ENCODE results near the gene CUBN.

The CUBN gene

DNA sequence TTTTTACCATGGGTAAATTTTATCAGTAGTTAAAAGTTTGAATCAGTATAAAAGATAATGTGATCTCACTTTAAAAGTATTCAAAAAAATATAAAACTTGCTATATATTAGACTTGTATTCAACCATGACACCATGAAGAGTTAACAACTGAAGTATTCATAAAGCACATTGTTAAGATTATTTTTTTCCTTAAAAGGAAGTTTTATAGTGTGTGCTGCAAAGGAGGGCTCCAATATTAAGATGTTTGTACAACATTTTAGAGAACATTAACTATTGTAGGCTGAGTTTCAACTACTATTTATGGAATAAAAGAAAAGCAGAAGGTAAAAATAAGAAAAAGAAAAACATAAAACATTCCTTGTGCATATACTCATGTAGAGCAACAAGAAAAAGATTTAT, 24.5 kb upstream of the CUBN start:
- no peak overlapping the region for H3K27ac ChIP-seq
- TF ChIP-seq ZFX (IDR thresholded peaks at IDR 0.05; ENCODE audit: borderline replicate concordance): no peak
- TF ChIP-seq, protein P1, sequence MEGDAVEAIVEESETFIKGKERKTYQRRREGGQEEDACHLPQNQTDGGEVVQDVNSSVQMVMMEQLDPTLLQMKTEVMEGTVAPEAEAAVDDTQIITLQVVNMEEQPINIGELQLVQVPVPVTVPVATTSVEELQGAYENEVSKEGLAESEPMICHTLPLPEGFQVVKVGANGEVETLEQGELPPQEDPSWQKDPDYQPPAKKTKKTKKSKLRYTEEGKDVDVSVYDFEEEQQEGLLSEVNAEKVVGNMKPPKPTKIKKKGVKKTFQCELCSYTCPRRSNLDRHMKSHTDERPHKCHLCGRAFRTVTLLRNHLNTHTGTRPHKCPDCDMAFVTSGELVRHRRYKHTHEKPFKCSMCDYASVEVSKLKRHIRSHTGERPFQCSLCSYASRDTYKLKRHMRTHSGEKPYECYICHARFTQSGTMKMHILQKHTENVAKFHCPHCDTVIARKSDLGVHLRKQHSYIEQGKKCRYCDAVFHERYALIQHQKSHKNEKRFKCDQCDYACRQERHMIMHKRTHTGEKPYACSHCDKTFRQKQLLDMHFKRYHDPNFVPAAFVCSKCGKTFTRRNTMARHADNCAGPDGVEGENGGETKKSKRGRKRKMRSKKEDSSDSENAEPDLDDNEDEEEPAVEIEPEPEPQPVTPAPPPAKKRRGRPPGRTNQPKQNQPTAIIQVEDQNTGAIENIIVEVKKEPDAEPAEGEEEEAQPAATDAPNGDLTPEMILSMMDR (IDR thresholded peaks at IDR 0.05): no peak

DNA sequence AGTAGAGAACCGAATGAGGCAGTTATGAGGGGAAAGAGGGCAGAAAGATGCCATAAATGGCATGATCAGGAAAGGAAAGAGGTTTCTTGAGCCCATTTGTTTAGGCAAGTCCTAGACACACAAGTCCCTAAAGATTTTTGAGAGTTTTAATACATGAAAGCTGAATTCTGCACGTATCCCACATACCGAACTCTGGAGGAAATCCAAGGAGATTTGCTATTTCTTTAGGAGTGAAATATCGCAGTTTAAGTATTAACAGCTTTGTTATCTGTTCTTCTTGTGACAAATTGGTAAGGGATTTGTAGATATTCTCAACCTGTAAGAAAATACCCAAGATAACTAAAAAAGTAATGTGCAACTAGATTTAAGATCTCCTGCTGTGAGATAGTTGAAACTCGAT, 23.7 kb upstream of the CUBN start:
- TF ChIP-seq, protein P1 (IDR thresholded peaks at IDR 0.05): no peak
- TF ChIP-seq ZFX (IDR thresholded peaks at IDR 0.05; ENCODE audit: borderline replicate concordance): no peak
- no peak overlapping the region for H3K27ac ChIP-seq

DNA sequence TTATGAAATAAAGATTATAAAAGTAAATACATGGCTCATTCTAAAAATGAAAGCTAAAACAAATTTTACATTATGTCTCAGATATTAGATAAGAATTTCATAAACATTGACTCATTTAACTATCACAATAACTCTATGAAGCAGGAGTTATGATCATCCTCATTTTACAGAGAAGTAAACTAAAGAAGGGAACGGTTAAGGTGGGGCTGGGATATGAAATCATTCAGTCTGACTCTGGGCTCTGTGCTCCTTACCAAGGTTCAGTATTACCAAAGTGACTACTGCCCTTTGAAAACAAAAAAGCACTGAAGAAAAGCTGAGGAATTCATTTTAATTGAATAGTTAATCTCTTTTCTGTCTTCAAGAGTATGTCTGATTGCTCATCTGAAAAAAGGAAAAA, 22.1 kb upstream of the CUBN start:
- TF ChIP-seq ZFX (IDR thresholded peaks at IDR 0.05; ENCODE audit: borderline replicate concordance): no peak
- TF ChIP-seq, protein P1 (IDR thresholded peaks at IDR 0.05): no peak
- H3K27ac ChIP-seq: peak overlapping the region; percentile 52; the same call in 1 of the 2 replicates

DNA sequence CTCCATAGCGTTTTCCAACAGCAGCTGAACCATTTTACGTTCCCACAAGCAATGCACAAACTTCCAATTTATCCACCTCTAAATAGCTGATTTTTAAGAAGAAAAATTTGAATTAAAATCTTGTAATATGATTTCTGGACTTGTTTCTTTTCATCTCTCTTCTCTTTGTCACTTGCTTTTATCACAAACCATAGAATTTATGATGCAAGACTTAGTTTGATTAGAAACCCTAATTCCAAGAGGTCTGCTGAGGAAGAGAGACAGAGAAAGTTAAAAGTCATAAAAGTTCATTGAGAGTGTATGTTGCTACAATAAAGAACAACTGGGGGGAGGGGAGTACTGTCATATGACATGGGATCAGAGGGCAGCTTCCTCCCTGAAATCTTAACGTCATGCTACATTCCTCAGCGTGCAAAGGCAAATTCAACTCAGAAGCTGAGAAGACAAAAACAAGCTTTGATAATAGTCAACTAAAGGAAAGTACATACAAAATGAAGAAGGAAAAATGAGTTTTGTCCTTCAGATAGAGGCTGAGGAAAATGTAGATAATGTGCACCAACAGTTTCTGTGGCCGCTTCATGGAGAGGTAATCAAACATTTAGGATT, 18.4 kb upstream of the CUBN start:
- TF ChIP-seq, protein P1 (IDR thresholded peaks at IDR 0.05): no peak
- TF ChIP-seq ZFX (IDR thresholded peaks at IDR 0.05; ENCODE audit: borderline replicate concordance): no peak

DNA sequence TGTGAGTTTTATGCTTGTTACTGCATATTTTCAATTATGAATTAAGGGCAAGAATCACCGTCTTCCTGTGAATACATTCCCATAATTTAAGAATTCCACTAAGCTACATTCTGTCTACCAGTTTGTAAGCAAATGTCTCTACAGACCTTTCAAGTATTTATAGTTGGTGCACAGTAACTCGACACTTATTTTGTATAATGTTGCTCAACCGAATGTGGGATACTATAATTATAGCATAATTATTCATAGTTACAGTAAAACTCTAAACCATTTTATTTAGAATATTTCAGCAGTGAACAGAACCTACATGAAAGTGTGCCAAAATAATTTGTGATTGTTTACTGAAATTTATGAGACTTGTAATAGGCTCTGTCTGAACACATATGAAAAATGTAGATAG, 17.3 kb upstream of the CUBN start:
- H3K27ac ChIP-seq: peak overlapping the region; percentile 91; the same call in 1 of the 2 replicates
- TF ChIP-seq, protein P1 (IDR thresholded peaks at IDR 0.05): no peak
- no peak for TF ChIP-seq ZFX (IDR thresholded peaks at IDR 0.05; ENCODE audit: borderline replicate concordance)

More for the DNA sequence above, 18.4 kb upstream of the CUBN start:
- H3K27ac ChIP-seq: no peak overlapping the region

DNA sequence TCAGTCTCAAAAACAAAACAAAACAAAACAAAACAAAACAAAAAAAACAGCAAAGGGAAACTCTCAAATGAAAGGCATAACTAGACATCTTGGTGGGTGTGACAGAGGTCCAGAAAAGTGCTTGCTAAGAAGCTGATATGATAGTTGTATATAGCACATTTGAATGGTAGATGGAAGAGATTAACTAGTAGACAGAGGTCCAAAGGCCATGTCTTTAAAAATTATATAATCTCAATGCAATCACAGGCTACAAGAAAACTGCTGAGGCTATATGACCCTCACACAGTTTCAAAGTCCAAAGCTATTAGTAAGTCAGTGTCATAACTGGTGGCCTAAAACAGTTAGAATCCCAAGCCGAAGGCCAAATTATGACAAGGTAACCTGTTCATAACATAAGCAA, 15.6 kb upstream of the CUBN start:
- peak overlapping the region; percentile 91 for H3K27ac ChIP-seq
- TF ChIP-seq, protein P1 (IDR thresholded peaks at IDR 0.05): no peak
- no peak for TF ChIP-seq ZFX (IDR thresholded peaks at IDR 0.05; ENCODE audit: borderline replicate concordance)

DNA sequence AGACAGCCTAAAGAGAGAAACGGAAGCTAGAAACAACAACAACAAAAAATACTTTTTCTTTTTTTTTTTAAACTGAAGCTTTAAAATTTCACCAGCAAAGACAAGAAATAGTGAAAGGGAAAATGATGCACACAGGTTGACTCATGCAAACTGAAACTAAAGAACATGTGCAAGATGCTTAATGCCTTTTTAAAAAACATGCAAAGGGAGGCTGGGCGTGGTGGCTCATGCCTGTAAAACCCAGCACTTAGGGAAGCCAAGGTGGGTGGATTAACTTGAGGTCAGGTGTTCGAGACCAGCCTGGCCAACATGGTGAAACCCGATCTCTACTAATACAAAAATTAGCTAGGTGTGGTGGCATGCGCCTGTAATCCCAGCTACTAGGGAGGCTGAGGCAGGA, 15.1 kb upstream of the CUBN start:
- TF ChIP-seq ZFX (IDR thresholded peaks at IDR 0.05; ENCODE audit: borderline replicate concordance): no peak
- TF ChIP-seq, protein P1 (IDR thresholded peaks at IDR 0.05): no peak
- H3K27ac ChIP-seq: peak overlapping the region; percentile 91

Measured in 22Rv1 (cell line).